Liver (tissue), 9 donors: ENCODE data around the gene PRICKLE4. TPM values are rescaled to one million over a fixed set of nuclear protein-coding genes. Genes with fewer than 3 reads are reported as not detected.

Source experiments
- DNase-seq: peaks from one replicate; pipeline ENCODE4 v3.0.0-alpha.2; 2017; ENCODE audit warnings: low spot score
- H3K27ac ChIP-seq, 2 donors: one replicate each; pipeline ENCODE4 v1.7.0; 2013; ENCODE audit warnings: inconsistent platforms in 2 of 2, low read length in 2 of 2, control low read depth in 1 of 2, low read depth in 1 of 2, mild to moderate bottlenecking in 1 of 2
- H3K27me3 ChIP-seq, 4 donors: one replicate each; pipeline versions ENCODE4 v1.6.1 to v1.7.0; 2013; ENCODE audit warnings: low read length in 3 of 4, inconsistent platforms in 1 of 4, mild to moderate bottlenecking in 1 of 4, moderate library complexity in 1 of 4; ENCODE audit not compliant: control insufficient read depth in 4 of 4, insufficient read depth in 4 of 4
- H3K36me3 ChIP-seq, 4 donors: one replicate each; pipeline versions ENCODE4 v1.6.1 to v1.7.0; 2013; ENCODE audit warnings: low read length in 3 of 4, mild to moderate bottlenecking in 3 of 4, low read depth in 1 of 4, moderate library complexity in 1 of 4; ENCODE audit not compliant: control insufficient read depth in 4 of 4, insufficient read depth in 3 of 4
- H3K4me1 ChIP-seq, 4 donors: one replicate each; pipeline versions ENCODE4 v1.6.1 to v1.7.0; 2013; ENCODE audit warnings: low read length in 3 of 4, mild to moderate bottlenecking in 3 of 4, moderate library complexity in 1 of 4; ENCODE audit not compliant: control insufficient read depth in 4 of 4, insufficient read depth in 4 of 4
- H3K4me3 ChIP-seq, 3 donors: one replicate each; pipeline versions ENCODE4 v1.6.1 to v1.7.0; 2013; ENCODE audit warnings: low read length in 3 of 3, control low read depth in 1 of 3, low read depth in 1 of 3, mild to moderate bottlenecking in 1 of 3
- H3K9ac ChIP-seq, 2 donors: one replicate each; pipeline ENCODE4 v1.7.0; 2013; ENCODE audit warnings: low read length in 2 of 2, mild to moderate bottlenecking in 2 of 2, moderate library complexity in 2 of 2, control low read depth in 1 of 2, low read depth in 1 of 2
- H3K9me3 ChIP-seq, 4 donors: one replicate each; pipeline versions ENCODE4 v1.6.1 to v1.7.0; 2013; ENCODE audit warnings: low read length in 3 of 4; ENCODE audit not compliant: control insufficient read depth in 4 of 4
- EGR1 ChIP-seq, 2 donors: IDR thresholded peaks; 2 replicates each; pipeline ENCODE4 v1.6.1; 2016 to 2018; ENCODE audit warnings: antibody characterized with exemption in 2 of 2, low read depth in 2 of 2
- FOXA1 ChIP-seq: IDR thresholded peaks from 2 replicates; pipeline ENCODE4 v1.6.1; 2016; ENCODE audit warnings: antibody characterized with exemption
- FOXA2 ChIP-seq: IDR thresholded peaks from 2 replicates; pipeline ENCODE4 v1.6.1; 2016; ENCODE audit warnings: antibody characterized with exemption
- GABPA ChIP-seq, 2 donors: IDR thresholded peaks in 1 of 2; conservative IDR thresholded peaks in 1 of 2; 2 replicates each; pipeline ENCODE4 v1.6.1; 2016; ENCODE audit warnings: antibody characterized with exemption in 2 of 2, mild to moderate bottlenecking in 1 of 2, moderate library complexity in 1 of 2
- HNF4A ChIP-seq, 2 donors: conservative IDR thresholded peaks; 2 replicates each; pipeline ENCODE4 v1.6.1; 2016; ENCODE audit warnings: antibody characterized with exemption in 2 of 2, mild to moderate bottlenecking in 2 of 2
- HNF4G ChIP-seq: IDR thresholded peaks from 2 replicates; pipeline ENCODE4 v1.6.1; 2016; ENCODE audit warnings: antibody characterized with exemption
- JUND ChIP-seq, 2 donors: IDR thresholded peaks; 2 replicates each; pipeline ENCODE4 v1.6.1; 2016; ENCODE audit warnings: antibody characterized with exemption in 2 of 2
- NR2F2 ChIP-seq: IDR thresholded peaks from 2 replicates; pipeline ENCODE4 v1.6.1; 2016; ENCODE audit warnings: antibody characterized with exemption
- RAD21 ChIP-seq, 2 donors: IDR thresholded peaks; 2 replicates each; pipeline ENCODE4 v1.6.1; 2016; ENCODE audit warnings: antibody characterized with exemption in 2 of 2, mild to moderate bottlenecking in 2 of 2
- RXRA ChIP-seq, 2 donors: IDR thresholded peaks; 2 replicates each; pipeline ENCODE4 v1.6.1; 2017 to 2018; ENCODE audit warnings: antibody characterized with exemption in 2 of 2, mild to moderate bottlenecking in 1 of 2
- SP1 ChIP-seq: IDR thresholded peaks from 2 replicates; pipeline ENCODE4 v1.6.1; 2018; ENCODE audit warnings: antibody characterized with exemption, mild to moderate bottlenecking
- TAF1 ChIP-seq: conservative IDR thresholded peaks from 2 replicates; pipeline ENCODE4 v1.6.1; 2016; ENCODE audit warnings: antibody characterized with exemption, mild to moderate bottlenecking
- YY1 ChIP-seq: IDR thresholded peaks from 2 replicates; pipeline ENCODE4 v1.6.1; 2016; ENCODE audit warnings: antibody characterized with exemption, mild to moderate bottlenecking
- WGBS: extraction: QIAGEN DNeasy Blood & Tissue Kit; methylation state at CpG from one replicate; pipeline ENCODE4 v1.1.7; 2013; 5-methylcytosine and 5-hydroxymethylcytosine counted together
- polyA plus RNA-seq, 2 donors: library from polyadenylated mRNA; stranded (reverse) in 1 of 2; unstranded in 1 of 2; fragments of 200-250 nt in 1 of 2; fragments of >200 nt in 1 of 2; fragmentation: Nextera tagmentation in 1 of 2; extraction: Ambion mirVana in 1 of 2; gene quantifications; one replicate each; pipeline versions ENCODE4 v1.2.1 to v1.2.3, GENCODE V29; 2013 to 2015
- total RNA-seq, 2 donors: library from RNA; depleted of rRNA; stranded (reverse); fragments of >200 nt; gene quantifications; one replicate each; pipeline ENCODE4 v1.2.3, GENCODE V29; 2014
- TF ChIP-seq, protein P1 (sequence below): IDR thresholded peaks from 2 replicates; pipeline ENCODE4 v1.6.1; 2016; ENCODE audit warnings: antibody characterized with exemption
- TF ChIP-seq, protein P2 (sequence below): IDR thresholded peaks from 2 replicates; pipeline ENCODE4 v1.6.1; 2016; ENCODE audit warnings: antibody characterized with exemption, mild to moderate bottlenecking
- TF ChIP-seq, protein P3 (sequence below): IDR thresholded peaks from 2 replicates; pipeline ENCODE4 v1.6.1; 2016; ENCODE audit warnings: antibody characterized with exemption
- TF ChIP-seq, protein P4 (sequence below): fragments of 150-350 bp; IDR thresholded peaks from 2 replicates; pipeline ENCODE4 v1.5.1; 2017; ENCODE audit warnings: improper control_type of control experiment, low read depth, low read length; ENCODE audit not compliant: missing input control
- TF ChIP-seq, protein P5 (sequence below): IDR thresholded peaks from 2 replicates; pipeline ENCODE4 v1.6.1; 2016; ENCODE audit warnings: antibody characterized with exemption
- donor health status: healthy.
- donor health status: healthy.
- donor health status: healthy.
- donor health status: healthy.
- donor health status: healthy.

The PRICKLE4 gene
- total and polyA plus RNA-seq, 4 donors, result 0.37 to 1.4 (median 0.98) TPM; not detected in 1

DNA sequence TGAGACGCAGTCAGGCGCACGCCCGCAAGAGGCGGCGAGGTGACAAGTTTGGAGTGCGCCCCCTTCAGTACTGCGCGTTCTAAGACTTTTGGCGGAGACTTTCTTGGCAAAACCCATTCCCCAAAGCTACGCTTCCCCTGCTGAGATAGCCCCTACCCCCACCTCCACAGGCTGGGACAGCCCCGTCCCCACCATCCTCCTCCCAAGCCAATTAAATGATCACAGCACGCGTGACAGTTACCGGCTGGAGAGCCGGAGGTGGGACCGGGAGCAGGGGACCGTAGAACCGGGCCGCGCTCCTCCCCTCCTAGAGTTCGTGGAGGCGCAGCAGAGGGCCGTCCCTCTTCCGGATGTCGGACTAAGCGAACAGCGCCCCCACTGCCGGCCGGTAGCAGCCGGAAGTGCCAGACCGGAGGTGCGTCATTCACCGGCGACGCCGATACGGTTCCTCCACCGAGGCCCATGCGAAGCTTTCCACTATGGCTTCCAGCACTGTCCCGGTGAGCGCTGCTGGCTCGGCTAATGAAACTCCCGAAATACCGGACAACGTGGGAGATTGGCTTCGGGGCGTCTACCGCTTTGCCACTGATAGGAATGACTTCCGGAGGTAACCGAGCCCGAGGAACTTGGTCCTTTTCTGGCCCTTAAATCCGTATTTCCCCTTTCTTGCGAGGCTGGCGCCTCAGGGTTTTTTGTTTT lies 6.8 kb downstream of the PRICKLE4 start, which contains the start of gene TOMM6:
Gene TOMM6, plus strand, starts transcription at position 476 of the 699 bp plus-strand sequence. Its CDS starts 4 bp downstream, at position 480.
- peak within 1 kb of the TSS; percentile 72 to 100 (median 96) for H3K4me3 ChIP-seq
- peak within 1 kb of the TSS; percentile 93 to 99 for H3K9ac ChIP-seq
- H3K36me3 ChIP-seq, result peaks cover 0 to 27% (median 14%) of the 10 kb centered on the region in 4 donors
- TF ChIP-seq, protein P1, sequence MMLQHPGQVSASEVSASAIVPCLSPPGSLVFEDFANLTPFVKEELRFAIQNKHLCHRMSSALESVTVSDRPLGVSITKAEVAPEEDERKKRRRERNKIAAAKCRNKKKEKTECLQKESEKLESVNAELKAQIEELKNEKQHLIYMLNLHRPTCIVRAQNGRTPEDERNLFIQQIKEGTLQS, result no peak
- TF ChIP-seq RAD21 (IDR thresholded peaks at IDR 0.05) (peak; percentile 28 to 59), FOXA2 (peak; percentile 33), EGR1 (IDR thresholded peaks at IDR 0.05; ENCODE audit: low read depth in 2 of 2) (peak; percentile 19 to 72), TAF1 (peak; percentile 87), GABPA (IDR thresholded peaks at IDR 0.05 in 1 of 2, conservative IDR thresholded peaks at IDR 0.05 in 1 of 2) (peak; percentile 93 to 98), JUND (IDR thresholded peaks at IDR 0.05) (peak in 1 of 2 donors; percentile 49), HNF4G (no peak), HNF4A (conservative IDR thresholded peaks at IDR 0.05) (peak; percentile 13 to 18), FOXA1 (no peak), NR2F2 (no peak), SP1 (peak; percentile 65), YY1 (peak; percentile 97), RXRA (IDR thresholded peaks at IDR 0.05) (peak; percentile 43 to 49)
- TF ChIP-seq, protein P2, sequence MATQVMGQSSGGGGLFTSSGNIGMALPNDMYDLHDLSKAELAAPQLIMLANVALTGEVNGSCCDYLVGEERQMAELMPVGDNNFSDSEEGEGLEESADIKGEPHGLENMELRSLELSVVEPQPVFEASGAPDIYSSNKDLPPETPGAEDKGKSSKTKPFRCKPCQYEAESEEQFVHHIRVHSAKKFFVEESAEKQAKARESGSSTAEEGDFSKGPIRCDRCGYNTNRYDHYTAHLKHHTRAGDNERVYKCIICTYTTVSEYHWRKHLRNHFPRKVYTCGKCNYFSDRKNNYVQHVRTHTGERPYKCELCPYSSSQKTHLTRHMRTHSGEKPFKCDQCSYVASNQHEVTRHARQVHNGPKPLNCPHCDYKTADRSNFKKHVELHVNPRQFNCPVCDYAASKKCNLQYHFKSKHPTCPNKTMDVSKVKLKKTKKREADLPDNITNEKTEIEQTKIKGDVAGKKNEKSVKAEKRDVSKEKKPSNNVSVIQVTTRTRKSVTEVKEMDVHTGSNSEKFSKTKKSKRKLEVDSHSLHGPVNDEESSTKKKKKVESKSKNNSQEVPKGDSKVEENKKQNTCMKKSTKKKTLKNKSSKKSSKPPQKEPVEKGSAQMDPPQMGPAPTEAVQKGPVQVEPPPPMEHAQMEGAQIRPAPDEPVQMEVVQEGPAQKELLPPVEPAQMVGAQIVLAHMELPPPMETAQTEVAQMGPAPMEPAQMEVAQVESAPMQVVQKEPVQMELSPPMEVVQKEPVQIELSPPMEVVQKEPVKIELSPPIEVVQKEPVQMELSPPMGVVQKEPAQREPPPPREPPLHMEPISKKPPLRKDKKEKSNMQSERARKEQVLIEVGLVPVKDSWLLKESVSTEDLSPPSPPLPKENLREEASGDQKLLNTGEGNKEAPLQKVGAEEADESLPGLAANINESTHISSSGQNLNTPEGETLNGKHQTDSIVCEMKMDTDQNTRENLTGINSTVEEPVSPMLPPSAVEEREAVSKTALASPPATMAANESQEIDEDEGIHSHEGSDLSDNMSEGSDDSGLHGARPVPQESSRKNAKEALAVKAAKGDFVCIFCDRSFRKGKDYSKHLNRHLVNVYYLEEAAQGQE, result peak; percentile 68
- TF ChIP-seq, protein P3, sequence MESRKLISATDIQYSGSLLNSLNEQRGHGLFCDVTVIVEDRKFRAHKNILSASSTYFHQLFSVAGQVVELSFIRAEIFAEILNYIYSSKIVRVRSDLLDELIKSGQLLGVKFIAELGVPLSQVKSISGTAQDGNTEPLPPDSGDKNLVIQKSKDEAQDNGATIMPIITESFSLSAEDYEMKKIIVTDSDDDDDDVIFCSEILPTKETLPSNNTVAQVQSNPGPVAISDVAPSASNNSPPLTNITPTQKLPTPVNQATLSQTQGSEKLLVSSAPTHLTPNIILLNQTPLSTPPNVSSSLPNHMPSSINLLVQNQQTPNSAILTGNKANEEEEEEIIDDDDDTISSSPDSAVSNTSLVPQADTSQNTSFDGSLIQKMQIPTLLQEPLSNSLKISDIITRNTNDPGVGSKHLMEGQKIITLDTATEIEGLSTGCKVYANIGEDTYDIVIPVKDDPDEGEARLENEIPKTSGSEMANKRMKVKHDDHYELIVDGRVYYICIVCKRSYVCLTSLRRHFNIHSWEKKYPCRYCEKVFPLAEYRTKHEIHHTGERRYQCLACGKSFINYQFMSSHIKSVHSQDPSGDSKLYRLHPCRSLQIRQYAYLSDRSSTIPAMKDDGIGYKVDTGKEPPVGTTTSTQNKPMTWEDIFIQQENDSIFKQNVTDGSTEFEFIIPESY, result peak; percentile 80
- TF ChIP-seq, protein P4, sequence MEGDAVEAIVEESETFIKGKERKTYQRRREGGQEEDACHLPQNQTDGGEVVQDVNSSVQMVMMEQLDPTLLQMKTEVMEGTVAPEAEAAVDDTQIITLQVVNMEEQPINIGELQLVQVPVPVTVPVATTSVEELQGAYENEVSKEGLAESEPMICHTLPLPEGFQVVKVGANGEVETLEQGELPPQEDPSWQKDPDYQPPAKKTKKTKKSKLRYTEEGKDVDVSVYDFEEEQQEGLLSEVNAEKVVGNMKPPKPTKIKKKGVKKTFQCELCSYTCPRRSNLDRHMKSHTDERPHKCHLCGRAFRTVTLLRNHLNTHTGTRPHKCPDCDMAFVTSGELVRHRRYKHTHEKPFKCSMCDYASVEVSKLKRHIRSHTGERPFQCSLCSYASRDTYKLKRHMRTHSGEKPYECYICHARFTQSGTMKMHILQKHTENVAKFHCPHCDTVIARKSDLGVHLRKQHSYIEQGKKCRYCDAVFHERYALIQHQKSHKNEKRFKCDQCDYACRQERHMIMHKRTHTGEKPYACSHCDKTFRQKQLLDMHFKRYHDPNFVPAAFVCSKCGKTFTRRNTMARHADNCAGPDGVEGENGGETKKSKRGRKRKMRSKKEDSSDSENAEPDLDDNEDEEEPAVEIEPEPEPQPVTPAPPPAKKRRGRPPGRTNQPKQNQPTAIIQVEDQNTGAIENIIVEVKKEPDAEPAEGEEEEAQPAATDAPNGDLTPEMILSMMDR, result peak; percentile 98
- TF ChIP-seq, protein P5, sequence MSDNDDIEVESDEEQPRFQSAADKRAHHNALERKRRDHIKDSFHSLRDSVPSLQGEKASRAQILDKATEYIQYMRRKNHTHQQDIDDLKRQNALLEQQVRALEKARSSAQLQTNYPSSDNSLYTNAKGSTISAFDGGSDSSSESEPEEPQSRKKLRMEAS, result peak; percentile 82
- no peaks in the 10 kb centered on the region for H3K27me3 ChIP-seq
- WGBS, result under 1% methylated on average over 55 of the region's 55 CpGs
- no peaks in the 10 kb centered on the region for H3K9me3 ChIP-seq
- DNase-seq, result peak; percentile 97
- peaks cover 9 to 21% (median 16%) of the 10 kb centered on the region in 4 donors for H3K4me1 ChIP-seq
- H3K27ac ChIP-seq, result peak within 1 kb of the TSS; percentile 91 to 94
